ENCODE measurements around the gene SYT2.
A peak's percentile ranks its signal among the peaks of the same experiment; 100 is the strongest.

Gene SYT2

DNA sequence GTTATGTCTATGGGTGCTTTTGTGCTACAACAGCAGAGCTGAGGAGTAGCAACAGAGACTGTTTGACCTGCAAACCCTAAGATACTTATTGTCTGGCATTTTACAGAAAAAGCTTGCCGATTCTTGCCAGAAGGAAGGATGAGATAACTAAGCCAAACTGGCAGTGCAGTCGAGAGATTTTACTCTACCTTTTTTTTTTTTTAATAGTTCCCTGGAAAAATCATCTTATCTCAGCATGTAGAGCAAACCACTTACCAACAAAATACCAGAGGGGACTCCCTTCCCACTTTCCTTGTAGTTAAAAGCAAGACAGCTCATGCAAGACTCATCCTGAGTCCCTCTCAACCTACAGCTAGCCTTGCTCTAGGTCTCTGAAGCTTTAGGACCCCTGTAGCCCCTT is 132.9 kb downstream of the SYT2 start:
- in situ Hi-C loops (cut with MboI; ENCODE audit: low sequenced_read_pairs, unreplicated experiment), result no loop called here
- TF ChIP-seq, protein P1, sequence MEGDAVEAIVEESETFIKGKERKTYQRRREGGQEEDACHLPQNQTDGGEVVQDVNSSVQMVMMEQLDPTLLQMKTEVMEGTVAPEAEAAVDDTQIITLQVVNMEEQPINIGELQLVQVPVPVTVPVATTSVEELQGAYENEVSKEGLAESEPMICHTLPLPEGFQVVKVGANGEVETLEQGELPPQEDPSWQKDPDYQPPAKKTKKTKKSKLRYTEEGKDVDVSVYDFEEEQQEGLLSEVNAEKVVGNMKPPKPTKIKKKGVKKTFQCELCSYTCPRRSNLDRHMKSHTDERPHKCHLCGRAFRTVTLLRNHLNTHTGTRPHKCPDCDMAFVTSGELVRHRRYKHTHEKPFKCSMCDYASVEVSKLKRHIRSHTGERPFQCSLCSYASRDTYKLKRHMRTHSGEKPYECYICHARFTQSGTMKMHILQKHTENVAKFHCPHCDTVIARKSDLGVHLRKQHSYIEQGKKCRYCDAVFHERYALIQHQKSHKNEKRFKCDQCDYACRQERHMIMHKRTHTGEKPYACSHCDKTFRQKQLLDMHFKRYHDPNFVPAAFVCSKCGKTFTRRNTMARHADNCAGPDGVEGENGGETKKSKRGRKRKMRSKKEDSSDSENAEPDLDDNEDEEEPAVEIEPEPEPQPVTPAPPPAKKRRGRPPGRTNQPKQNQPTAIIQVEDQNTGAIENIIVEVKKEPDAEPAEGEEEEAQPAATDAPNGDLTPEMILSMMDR (IDR thresholded peaks at IDR 0.05; ENCODE audit: borderline replicate concordance, control extremely low read depth, extremely low read depth, insufficient read depth, missing control alignments), result no peak
- DNase-seq (ENCODE audit: low spot score), result no peak

DNA sequence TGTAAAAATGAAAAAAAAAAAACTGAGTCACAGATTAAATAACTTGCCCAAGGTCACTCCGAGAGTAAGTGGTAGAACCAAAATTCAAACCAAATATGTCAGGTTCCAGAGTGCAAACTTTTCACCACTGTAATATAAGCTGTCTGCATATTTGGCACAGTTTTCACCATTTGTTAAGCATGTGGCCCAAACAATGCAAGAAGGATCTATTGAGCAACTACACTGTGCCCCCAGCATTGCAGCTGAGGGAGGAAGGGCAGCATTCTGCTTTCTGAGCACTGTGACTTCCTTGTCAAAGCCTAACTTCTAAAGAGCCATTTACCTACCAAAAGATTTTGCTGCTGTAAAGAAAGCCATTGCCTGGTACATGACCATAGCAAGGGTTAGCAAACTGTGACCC is 133.4 kb downstream of the SYT2 start:
- TF ChIP-seq, protein P1 (IDR thresholded peaks at IDR 0.05; ENCODE audit: borderline replicate concordance, control extremely low read depth, extremely low read depth, insufficient read depth, missing control alignments), result no peak
- no peak for DNase-seq (ENCODE audit: low spot score)
- in situ Hi-C loops (cut with MboI; ENCODE audit: low sequenced_read_pairs, unreplicated experiment), result no loop called here

DNA sequence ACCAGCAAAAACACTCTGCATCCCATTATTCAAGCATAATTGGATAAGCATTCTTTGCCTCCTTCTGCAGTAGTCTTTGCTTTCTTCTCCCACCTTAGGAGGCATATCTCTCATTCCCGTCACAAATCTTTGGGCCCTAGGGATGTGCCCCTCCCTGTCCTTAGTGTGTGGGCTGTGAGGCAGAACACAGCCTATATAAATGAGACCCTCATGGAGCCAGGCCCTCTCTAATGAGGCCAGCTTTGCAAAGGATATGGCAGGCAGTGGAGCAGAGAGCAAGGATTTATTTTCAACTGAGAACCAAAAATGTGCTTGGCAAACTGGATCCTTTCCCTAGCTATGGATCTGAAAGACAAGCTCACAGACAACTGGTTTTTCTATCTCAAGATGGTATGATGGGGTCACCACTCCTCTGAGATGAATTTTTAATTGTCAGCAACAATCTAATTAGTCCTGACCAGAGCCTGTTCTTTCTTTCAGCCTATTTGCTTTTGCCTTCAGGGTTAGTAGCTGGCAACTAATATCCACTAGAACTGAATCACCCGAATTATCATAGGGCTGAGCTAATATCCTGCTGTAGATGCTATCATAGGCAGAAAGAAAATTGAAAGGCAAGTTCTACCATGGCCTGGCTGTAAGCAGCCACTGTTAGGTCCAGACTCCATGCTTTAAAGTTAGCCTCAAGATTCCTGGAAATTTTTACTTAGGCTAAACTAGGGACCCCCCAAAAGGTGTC is 134.2 kb downstream of the SYT2 start:
- DNase-seq (ENCODE audit: low spot score), result no peak
- in situ Hi-C loops (cut with MboI; ENCODE audit: low sequenced_read_pairs, unreplicated experiment), result no loop called here
- TF ChIP-seq, protein P1 (IDR thresholded peaks at IDR 0.05; ENCODE audit: borderline replicate concordance, control extremely low read depth, extremely low read depth, insufficient read depth, missing control alignments), result no peak

DNA sequence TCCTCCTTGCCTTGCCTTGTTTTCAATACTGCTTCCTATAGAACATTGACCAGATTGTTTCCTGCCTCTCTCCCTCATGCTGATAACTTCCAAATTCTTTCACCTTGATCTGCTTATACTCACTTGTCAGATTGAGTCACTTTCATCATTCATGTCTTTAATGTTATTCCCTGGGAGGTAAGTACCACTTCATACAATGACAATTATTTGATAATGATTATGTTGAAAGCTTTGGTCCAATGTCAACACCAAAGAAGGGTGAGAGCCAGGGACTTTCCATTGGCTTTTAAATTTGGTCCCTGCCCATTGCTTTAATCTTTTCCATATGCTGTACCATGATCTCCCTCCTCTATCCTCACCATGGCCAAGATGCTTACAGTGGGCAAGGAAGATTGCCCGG is 137.4 kb downstream of the SYT2 start:
- TF ChIP-seq, protein P1 (IDR thresholded peaks at IDR 0.05; ENCODE audit: borderline replicate concordance, control extremely low read depth, extremely low read depth, insufficient read depth, missing control alignments), result no peak
- in situ Hi-C loops (cut with MboI; ENCODE audit: low sequenced_read_pairs, unreplicated experiment), result no loop called here
- no peak for DNase-seq (ENCODE audit: low spot score)

DNA sequence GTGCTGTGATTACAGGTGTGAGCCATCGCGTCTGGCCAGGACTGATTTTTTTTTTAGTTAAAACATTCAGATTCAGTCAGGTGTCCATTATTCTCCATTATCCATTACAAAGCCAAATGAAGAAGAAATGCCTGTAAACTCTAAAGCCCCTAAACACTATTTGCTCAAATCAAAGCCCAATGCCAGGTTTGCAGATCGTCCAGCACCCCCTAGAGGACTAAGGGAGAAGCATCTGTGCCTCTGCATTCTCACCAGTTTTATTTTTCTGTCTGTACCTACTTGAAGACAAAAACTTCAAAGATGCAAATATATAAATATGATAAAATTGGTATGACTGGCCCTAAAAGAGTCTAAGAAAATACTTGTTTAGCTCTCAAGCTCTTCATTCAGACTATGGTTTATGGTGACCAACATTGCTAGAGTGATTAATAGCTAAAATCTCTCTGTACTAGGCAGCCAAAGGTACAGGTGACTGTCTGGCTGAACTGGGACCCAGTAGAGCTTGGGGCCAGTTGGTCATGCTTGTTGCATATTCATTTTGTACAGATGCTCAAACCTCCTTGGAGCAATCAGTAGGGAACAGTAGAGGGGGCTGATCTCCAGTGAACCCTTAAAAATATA is 138.4 kb downstream of the SYT2 start:
- DNase-seq (ENCODE audit: low spot score), result no peak
- TF ChIP-seq, protein P1 (IDR thresholded peaks at IDR 0.05; ENCODE audit: borderline replicate concordance, control extremely low read depth, extremely low read depth, insufficient read depth, missing control alignments), result peak; percentile 61
- in situ Hi-C loops (cut with MboI; ENCODE audit: low sequenced_read_pairs, unreplicated experiment), result no loop called here

DNA sequence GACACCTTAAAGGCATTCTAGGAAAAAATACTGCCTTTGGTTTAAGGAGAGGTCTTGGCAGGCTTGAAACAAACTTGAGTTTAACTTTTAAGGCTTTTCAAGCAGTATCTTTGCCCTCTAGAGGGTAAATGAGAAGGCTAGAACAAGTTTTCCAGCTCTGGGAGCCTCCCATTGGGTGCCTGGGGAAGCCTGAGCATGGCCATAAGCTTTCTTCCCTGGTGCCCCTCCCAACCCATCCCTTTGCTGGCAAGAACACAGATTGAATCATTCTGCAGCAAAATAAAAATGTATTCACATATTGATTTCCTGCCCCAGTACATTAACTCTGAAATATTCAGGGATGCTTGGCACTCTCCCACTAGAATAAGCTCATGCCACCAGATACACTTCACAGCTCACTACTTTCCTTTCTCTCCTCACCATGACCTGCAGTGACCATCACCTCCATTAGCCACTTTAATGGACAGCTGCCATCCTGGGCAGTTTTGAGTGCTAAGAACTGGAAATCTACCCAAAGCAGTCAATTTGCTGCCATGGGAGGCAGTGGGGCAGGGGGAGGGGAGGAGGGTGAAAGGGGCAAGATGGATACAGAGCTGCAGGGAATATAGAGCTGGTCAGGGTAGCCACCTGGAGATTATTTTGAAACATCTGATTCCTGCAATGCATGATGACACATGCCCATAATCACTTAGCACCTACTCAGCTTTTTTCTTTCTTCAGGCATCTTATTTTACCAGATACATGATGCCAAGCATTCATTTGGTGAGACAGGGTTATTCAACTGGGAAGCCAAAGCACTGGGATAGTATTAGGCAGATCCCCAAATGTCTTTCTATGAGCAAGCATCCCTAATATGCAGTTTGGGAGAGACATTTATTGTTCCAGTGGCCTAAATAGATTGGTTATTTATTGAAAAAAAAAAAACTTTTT is 140.6 kb downstream of the SYT2 start:
- in situ Hi-C loops (cut with MboI; ENCODE audit: low sequenced_read_pairs, unreplicated experiment), result loop anchor here (10.0 kb wide), 1 partner anchor 65 kb away; no protein-coding TSS in a partner anchor
- TF ChIP-seq, protein P1 (IDR thresholded peaks at IDR 0.05; ENCODE audit: borderline replicate concordance, control extremely low read depth, extremely low read depth, insufficient read depth, missing control alignments), result no peak
- DNase-seq (ENCODE audit: low spot score), result no peak
